Activated T-cell treated with anti-CD3 and anti-CD28 coated beads, Interleukin-2, amount 50 U/mL, for 72 hours (primary cell): ENCODE data around the gene MED22. TPM values are rescaled to one million over a fixed set of nuclear protein-coding genes. Genes with fewer than 3 reads are reported as not detected.
"Not testable (repeated sequence)": the region's sequence is repeated elsewhere in the genome, so short reads cannot be mapped to it uniquely, and the experiment has no call there.

Experiments used
- ATAC-seq, 2 donors: fragments of 150-1000 bp; cut with Tn5 transposase; replicated peaks in 1 of 2; 2 replicates each; pipeline ENCODE4 v1.10.0; 2021; ENCODE audit warnings: moderate library complexity in 2 of 2, mild to moderate bottlenecking in 1 of 2
- DNase-seq, 2 donors: peaks; one replicate each; pipeline ENCODE4 v3.0.0; 2021 to 2022; ENCODE audit warnings: mixed read lengths in 1 of 2
- H3K27ac Mint-ChIP-seq: one replicate; pipeline ENCODE4 v1.8.0; 2022; ENCODE audit warnings: mild to moderate bottlenecking, moderate library complexity, mixed read lengths
- H3K27me3 Mint-ChIP-seq: one replicate; pipeline ENCODE4 v1.8.0; 2022; ENCODE audit warnings: low read depth, mixed read lengths
- H3K36me3 Mint-ChIP-seq, 2 donors: one replicate each; pipeline ENCODE4 v1.8.0; 2022; ENCODE audit warnings: mixed read lengths in 2 of 2, mild to moderate bottlenecking in 1 of 2; ENCODE audit not compliant: insufficient read depth in 2 of 2
- H3K4me1 Mint-ChIP-seq: one replicate; pipeline ENCODE4 v1.8.0; 2022; ENCODE audit warnings: low read depth, mixed read lengths
- H3K4me3 Mint-ChIP-seq, 2 donors: one replicate each; pipeline ENCODE4 v1.8.0; 2022; ENCODE audit warnings: mild to moderate bottlenecking in 2 of 2, mixed read lengths in 2 of 2, moderate library complexity in 2 of 2
- H3K9me3 Mint-ChIP-seq, 2 donors: one replicate each; pipeline ENCODE4 v1.8.0; 2022; ENCODE audit warnings: mixed read lengths in 2 of 2
- total RNA-seq, 2 donors: library from RNA; stranded (reverse); gene quantifications; one replicate each; pipeline ENCODE4 v1.2.3, GENCODE V29; 2022

Gene MED22
- total RNA-seq, 2 donors from 2014 or later: 27.4 to 31.5 TPM

- H3K4me3 Mint-ChIP-seq: no peak overlapping the region
- DNase-seq: no peak
These were observed 25.2 kb downstream of the MED22 start for GRCh38 chr9:133322701-133323100.

GRCh38 chr9:133321411-133321935, 26.5 kb downstream of the MED22 start:
- no peaks in the 10 kb centered on the region for H3K4me1 Mint-ChIP-seq
- H3K27me3 Mint-ChIP-seq: no peaks in the 10 kb centered on the region
- H3K4me3 Mint-ChIP-seq: no peak overlapping the region
- DNase-seq (no peak), ATAC-seq (no peak)
- no peaks in the 10 kb centered on the region for H3K9me3 Mint-ChIP-seq
- no peaks in the 10 kb centered on the region for H3K36me3 Mint-ChIP-seq
- H3K27ac Mint-ChIP-seq: no peak overlapping the region

More at GRCh38 chr9:133322701-133323100, 25.2 kb downstream of the MED22 start:
- no peak overlapping the region for H3K27ac Mint-ChIP-seq
- no peaks in the 10 kb centered on the region for H3K9me3 Mint-ChIP-seq
- H3K4me1 Mint-ChIP-seq: no peaks in the 10 kb centered on the region
- no peak for ATAC-seq
- H3K36me3 Mint-ChIP-seq: no peaks in the 10 kb centered on the region
- no peaks in the 10 kb centered on the region for H3K27me3 Mint-ChIP-seq

DNA sequence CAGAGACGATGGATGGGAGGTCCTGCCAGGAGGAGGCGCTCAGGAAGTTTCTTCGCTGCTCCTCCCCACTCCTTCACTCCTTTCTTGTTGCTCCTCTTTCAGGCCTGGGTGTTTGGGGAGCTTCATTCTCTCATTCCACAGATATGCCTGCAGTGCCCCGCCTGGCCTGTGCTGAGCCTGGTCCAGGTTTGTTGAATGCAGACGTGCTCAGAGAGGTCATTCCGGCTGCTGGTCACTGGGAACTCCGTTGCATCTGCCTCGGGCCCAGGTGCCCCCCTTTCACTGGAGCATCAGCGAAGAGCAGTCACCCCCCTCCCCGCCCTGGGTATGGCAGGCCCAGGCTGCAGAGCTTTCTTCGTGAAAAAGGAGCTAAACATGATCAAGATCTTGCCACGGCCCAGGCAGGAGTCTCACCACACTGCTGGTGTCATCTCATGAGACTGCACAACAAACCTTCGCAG, 27.5 kb downstream of the MED22 start:
- no peaks in the 10 kb centered on the region for H3K9me3 Mint-ChIP-seq
- H3K27ac Mint-ChIP-seq: no peak overlapping the region
- H3K36me3 Mint-ChIP-seq: no peaks in the 10 kb centered on the region
- no peak for DNase-seq
- H3K4me1 Mint-ChIP-seq: no peaks in the 10 kb centered on the region
- H3K27me3 Mint-ChIP-seq: no peaks in the 10 kb centered on the region
- no peak overlapping the region for H3K4me3 Mint-ChIP-seq
- ATAC-seq: no peak

DNA sequence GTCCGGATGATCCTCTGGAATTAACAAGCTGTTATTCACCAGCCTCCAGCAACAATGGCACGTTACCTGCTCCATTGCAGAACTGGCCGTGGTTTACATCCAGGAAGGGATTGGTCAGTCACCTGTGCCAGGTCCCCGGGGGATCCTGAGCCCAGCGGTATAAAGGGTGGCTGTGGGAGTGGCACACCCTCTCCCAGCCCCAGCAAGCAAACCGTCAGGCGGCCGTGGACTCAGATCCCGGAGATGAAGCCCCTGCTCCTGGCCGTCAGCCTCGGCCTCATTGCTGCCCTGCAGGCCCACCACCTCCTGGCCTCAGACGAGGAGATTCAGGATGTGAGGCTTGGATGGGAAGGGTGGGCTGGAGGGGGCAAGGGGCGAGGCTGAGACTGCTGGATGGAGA, 30.4 kb downstream of the MED22 start:
- H3K4me3 Mint-ChIP-seq, H3K4me1 Mint-ChIP-seq, H3K9me3 Mint-ChIP-seq, H3K27me3 Mint-ChIP-seq, DNase-seq, H3K36me3 Mint-ChIP-seq, ATAC-seq, H3K27ac Mint-ChIP-seq: not testable (repeated sequence)

DNA sequence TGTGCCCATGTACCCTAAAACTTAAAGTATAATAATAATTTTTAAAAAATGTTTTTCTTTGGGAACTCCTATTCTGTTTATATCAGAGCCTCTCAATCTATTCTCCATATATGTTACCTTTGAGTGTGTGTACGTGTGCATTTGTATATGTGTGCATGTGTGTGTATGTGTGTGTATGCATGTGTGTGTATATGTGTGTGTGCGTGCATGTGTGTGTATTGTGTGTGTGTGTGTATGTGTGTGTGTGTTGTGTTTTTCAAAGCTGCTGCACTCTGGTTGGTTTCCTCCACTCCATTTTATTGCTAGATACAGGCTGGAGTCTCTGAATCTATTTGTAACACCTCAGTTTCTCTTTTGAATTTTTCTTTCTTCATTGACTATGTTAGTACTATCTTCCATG, 31.9 kb downstream of the MED22 start:
- no peaks in the 10 kb centered on the region for H3K36me3 Mint-ChIP-seq
- H3K4me1 Mint-ChIP-seq: no peaks in the 10 kb centered on the region

DNA sequence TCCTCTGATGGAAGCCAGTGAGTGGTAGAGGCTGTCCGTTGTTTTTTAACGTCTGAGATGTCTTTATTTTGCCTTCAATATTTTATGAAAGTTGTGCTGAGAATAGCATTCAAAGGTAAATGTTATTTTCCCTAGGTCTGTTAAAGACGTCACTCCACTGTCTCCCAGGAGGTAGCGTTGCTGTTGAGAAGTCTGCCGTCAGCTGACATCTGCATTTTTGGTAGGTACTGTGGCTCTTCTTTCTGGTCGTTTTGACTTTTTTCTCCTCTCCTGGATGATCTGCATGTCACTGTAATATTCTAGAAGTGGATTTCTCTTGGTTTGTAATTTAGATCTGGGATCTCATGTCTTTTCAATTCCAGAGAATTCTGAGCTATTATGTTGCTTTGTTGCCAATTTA, 38.3 kb downstream of the MED22 start:
- no peaks in the 10 kb centered on the region for H3K4me1 Mint-ChIP-seq
- no peak overlapping the region for H3K27ac Mint-ChIP-seq
- no peak overlapping the region for H3K4me3 Mint-ChIP-seq
- H3K27me3 Mint-ChIP-seq: peaks cover 15% of the 10 kb centered on the region
- DNase-seq (no peak), ATAC-seq (no peak)
- no peaks in the 10 kb centered on the region for H3K36me3 Mint-ChIP-seq
- no peaks in the 10 kb centered on the region for H3K9me3 Mint-ChIP-seq

More for the DNA sequence above, 31.9 kb downstream of the MED22 start:
- Mint-ChIP-seq H3K27ac (no peak overlapping the region), H3K4me3 (no peak overlapping the region), H3K27me3 (no peaks in the 10 kb centered on the region), H3K9me3 (no peaks in the 10 kb centered on the region)
- DNase-seq (no peak), ATAC-seq (no peak)

DNA sequence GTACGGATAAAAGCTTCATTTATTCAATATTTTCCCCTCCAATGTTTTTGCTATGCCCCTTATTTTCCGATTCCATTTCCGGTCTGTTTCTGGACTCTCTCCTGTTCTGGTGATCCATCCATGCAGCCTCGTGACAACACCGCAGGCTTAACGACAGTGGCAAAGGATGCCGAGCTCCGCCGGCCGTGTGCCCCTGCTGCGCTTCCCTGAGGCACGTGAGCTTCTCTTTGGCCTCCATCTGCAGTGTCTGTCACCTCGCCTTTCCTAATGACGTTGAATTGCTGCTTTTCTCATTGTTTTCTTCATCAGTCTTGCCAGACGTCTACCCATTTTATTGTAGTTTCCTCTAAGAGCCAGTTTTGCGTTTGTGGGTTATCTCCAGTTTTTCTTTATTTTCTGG, 40.6 kb downstream of the MED22 start:
- Mint-ChIP-seq H3K27ac (no peak overlapping the region), H3K4me1 (no peaks in the 10 kb centered on the region), H3K9me3 (no peaks in the 10 kb centered on the region), H3K4me3 (no peak overlapping the region), H3K27me3 (peaks cover 15% of the 10 kb centered on the region), H3K36me3 (no peaks in the 10 kb centered on the region)
- DNase-seq: no peak
- no peak for ATAC-seq

DNA sequence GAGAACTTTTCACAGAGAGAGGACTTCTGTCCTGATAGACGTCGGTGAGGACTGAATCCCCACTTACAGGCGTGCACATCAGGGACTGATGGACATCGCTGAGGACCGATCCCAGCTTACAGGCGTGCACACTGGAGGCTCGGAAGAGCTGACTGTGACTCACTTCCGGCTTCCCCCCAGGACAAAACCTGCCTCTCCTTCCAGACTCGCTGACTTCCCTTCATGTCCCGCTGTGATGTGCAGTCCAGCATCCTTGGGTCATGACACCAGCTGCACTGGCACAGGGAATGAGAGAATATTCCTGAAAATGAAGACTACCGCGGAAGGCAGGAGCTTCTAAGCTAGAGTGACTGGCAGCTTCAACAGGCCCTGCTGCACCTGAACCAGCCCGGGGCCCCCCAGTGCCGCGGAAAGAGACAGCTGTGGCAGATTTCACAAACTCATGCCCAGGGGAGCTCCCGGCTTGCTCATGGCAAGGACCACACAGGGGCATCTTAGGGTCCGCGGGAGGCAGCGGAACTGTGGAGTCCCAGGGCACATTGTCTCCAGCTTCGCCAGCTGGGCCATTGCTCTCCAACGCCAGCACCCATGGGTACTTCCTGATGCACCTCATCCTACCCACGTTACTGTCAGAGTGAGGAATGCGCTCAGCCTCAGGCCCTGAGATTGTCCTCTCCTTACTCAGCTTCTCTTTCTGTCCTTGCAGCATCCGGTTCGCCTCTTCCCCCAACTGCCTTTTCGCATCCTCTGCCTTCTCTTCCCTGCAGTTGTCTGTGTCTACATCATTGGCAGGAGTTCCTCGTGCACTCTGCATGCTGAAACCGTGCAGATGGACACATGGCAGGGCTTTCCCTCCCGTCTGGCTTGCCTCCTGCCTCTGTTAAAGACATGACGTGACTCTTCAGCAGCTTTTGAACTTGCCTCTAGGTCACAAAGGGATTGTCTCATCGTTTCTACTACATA, 41.4 kb downstream of the MED22 start:
- no peak overlapping the region for H3K4me3 Mint-ChIP-seq
- no peak overlapping the region for H3K27ac Mint-ChIP-seq
- DNase-seq (no peak), ATAC-seq (no peak)
- no peaks in the 10 kb centered on the region for H3K4me1 Mint-ChIP-seq
- peaks cover 15% of the 10 kb centered on the region for H3K27me3 Mint-ChIP-seq
- no peaks in the 10 kb centered on the region for H3K9me3 Mint-ChIP-seq
- H3K36me3 Mint-ChIP-seq: no peaks in the 10 kb centered on the region

GRCh38 chr9:133305731-133306130, 42.2 kb downstream of the MED22 start:
- Mint-ChIP-seq H3K27me3 (peaks cover 15% of the 10 kb centered on the region), H3K4me1 (no peaks in the 10 kb centered on the region), H3K9me3 (no peaks in the 10 kb centered on the region), H3K4me3 (no peak overlapping the region), H3K36me3 (no peaks in the 10 kb centered on the region), H3K27ac (no peak overlapping the region)
- ATAC-seq (no peak), DNase-seq (no peak)

GRCh38 chr9:133304477-133305377, 43.2 kb downstream of the MED22 start:
- no peak for ATAC-seq
- DNase-seq: no peak
- H3K27me3 Mint-ChIP-seq: peaks cover 12% of the 10 kb centered on the region
- no peak overlapping the region for H3K4me3 Mint-ChIP-seq
- no peaks in the 10 kb centered on the region for H3K36me3 Mint-ChIP-seq
- H3K27ac Mint-ChIP-seq: no peak overlapping the region
- no peaks in the 10 kb centered on the region for H3K9me3 Mint-ChIP-seq
- no peaks in the 10 kb centered on the region for H3K4me1 Mint-ChIP-seq

- no peak for DNase-seq
- H3K27ac Mint-ChIP-seq: no peak overlapping the region
- H3K4me3 Mint-ChIP-seq: no peak overlapping the region
- H3K4me1 Mint-ChIP-seq: no peaks in the 10 kb centered on the region
- H3K27me3 Mint-ChIP-seq: peaks cover 6% of the 10 kb centered on the region
- no peak for ATAC-seq
- H3K9me3 Mint-ChIP-seq: no peaks in the 10 kb centered on the region
- H3K36me3 Mint-ChIP-seq: no peaks in the 10 kb centered on the region
These were observed 43.8 kb downstream of the MED22 start for GRCh38 chr9:133304158-133304470.

DNA sequence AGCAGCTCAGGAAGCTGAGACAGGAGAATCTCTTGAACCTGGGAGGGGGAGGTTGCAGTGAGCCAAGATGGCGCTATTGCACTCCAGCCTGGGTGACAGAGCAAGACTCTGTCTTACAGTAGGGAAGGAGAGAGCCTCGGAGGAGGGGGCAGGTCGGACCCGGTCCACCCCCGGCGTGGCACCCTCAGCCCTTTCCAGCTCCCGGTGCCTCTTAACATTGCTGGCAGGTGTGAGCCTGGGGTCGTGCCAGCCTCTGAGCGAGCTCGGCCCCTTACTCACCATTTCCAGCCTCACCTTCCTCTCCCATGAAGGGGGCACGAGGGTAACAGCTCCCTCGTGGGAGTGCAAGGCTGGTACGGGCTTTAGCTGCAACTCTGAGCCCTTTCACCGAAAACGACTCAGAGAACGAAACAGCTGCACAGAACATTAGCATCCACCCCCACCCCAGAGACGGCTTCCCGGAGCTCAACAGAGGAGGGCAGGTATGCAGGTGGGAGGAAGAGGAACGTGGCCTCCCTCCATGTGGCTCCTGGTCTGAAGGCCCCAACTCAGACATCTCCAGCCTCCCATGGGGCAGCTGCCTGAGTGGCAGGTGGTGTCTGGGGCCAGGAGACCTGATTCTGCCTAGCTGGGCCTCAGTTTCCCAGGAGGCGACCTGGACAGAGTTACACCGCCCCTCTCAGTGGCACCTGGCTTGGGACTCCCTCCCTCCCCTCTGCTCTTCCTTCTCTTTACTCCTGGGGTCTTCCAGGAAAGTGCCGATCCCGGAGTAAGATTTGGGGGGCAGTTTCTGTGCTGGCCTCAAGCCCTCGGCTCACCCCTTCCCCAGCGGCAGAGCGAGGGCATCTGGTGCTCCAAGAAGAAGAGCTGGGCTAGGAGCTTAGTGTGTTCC, 44.4 kb downstream of the MED22 start:
- Mint-ChIP-seq H3K4me3 (no peak overlapping the region), H3K4me1 (no peaks in the 10 kb centered on the region), H3K9me3 (no peaks in the 10 kb centered on the region), H3K27ac (no peak overlapping the region), H3K36me3 (no peaks in the 10 kb centered on the region), H3K27me3 (peaks cover 1% of the 10 kb centered on the region)
- no peak for DNase-seq
- ATAC-seq: no peak
